GM23248 (cell line): ENCODE data around the gene CNTN4. TPM values are rescaled to one million over a fixed set of nuclear protein-coding genes. Genes with fewer than 3 reads are reported as not detected.

Experiments used
- DNase-seq: peaks from one replicate; pipeline ENCODE4 v3.0.0-alpha.2; 2015
- H2AFZ ChIP-seq: fragments of 200-600 bp; sonication (generic); 2 replicates; pipeline ENCODE4 v1.6.1; 2016; ENCODE audit warnings: antibody characterized with exemption
- H3F3A ChIP-seq: fragments of 200-600 bp; sonication (generic); 2 replicates; pipeline ENCODE4 v1.6.1; 2016; ENCODE audit warnings: mild to moderate bottlenecking, antibody characterized with exemption, mixed run types; ENCODE audit not compliant: insufficient read depth
- H3K27ac ChIP-seq: fragments of 200-600 bp; sonication (generic); 2 replicates; pipeline ENCODE4 v1.5.1; 2016; ENCODE audit warnings: mild to moderate bottlenecking
- H3K27me3 ChIP-seq: fragments of 200-600 bp; sonication (generic); replicated peaks from 2 replicates; pipeline ENCODE4 v1.6.1; 2016; ENCODE audit warnings: mild to moderate bottlenecking; ENCODE audit not compliant: insufficient read depth
- H3K36me3 ChIP-seq: fragments of 200-600 bp; sonication (generic); 2 replicates; pipeline ENCODE4 v1.6.1; 2016; ENCODE audit warnings: low read depth, mild to moderate bottlenecking
- H3K4me1 ChIP-seq: fragments of 200-600 bp; sonication (generic); 2 replicates; pipeline ENCODE4 v1.6.1; 2016; ENCODE audit warnings: mild to moderate bottlenecking; ENCODE audit not compliant: insufficient read depth
- H3K4me2 ChIP-seq: fragments of 200-600 bp; sonication (generic); one replicate; pipeline ENCODE4 v1.6.1; 2016; ENCODE audit warnings: mild to moderate bottlenecking; ENCODE audit not compliant: unreplicated experiment
- H3K4me3 ChIP-seq: fragments of 200-600 bp; sonication (generic); 2 replicates; pipeline ENCODE4 v1.5.1; 2016; ENCODE audit warnings: mild to moderate bottlenecking
- H3K79me2 ChIP-seq: fragments of 200-600 bp; sonication (generic); 2 replicates; pipeline ENCODE4 v1.6.1; 2016; ENCODE audit warnings: mild to moderate bottlenecking; ENCODE audit not compliant: insufficient read depth
- H3K9ac ChIP-seq: fragments of 200-600 bp; sonication (generic); 2 replicates; pipeline ENCODE4 v1.6.1; 2016; ENCODE audit warnings: mild to moderate bottlenecking
- H3K9me2 ChIP-seq: fragments of 200-600 bp; sonication (generic); 2 replicates; pipeline ENCODE4 v1.6.1; 2016; ENCODE audit warnings: mixed run types, mild to moderate bottlenecking, moderate library complexity; ENCODE audit not compliant: insufficient read depth
- H3K9me3 ChIP-seq: fragments of 200-600 bp; sonication (generic); one replicate; pipeline ENCODE4 v1.6.1; 2017; ENCODE audit warnings: low read depth
- H4K20me1 ChIP-seq: fragments of 200-600 bp; sonication (generic); 2 replicates; pipeline ENCODE4 v1.6.0; 2016; ENCODE audit not compliant: insufficient read depth
- EZH2 ChIP-seq: fragments of 200-600 bp; sonication (generic); IDR thresholded peaks from 2 replicates; pipeline ENCODE4 v1.6.1; 2018; ENCODE audit warnings: antibody characterized with exemption, mild to moderate bottlenecking; ENCODE audit not compliant: insufficient read depth, poor library complexity, severe bottlenecking
- EZH2phosphoT487 ChIP-seq: fragments of 200-600 bp; sonication (generic); IDR thresholded peaks from 2 replicates; pipeline ENCODE4 v1.6.1; 2018; ENCODE audit warnings: antibody characterized with exemption, moderate library complexity, mild to moderate bottlenecking, low read depth; ENCODE audit not compliant: insufficient read depth
- WGBS, 2 experiments: methylation state at CpG; one replicate each; pipeline ENCODE4 v1.1.6; 2015 to 2017; ENCODE audit warnings: low lambda C conversion rate in 2 of 2, low coverage in 1 of 2; ENCODE audit errors: missing lambda C conversion rate in 2 of 2; 5-methylcytosine and 5-hydroxymethylcytosine counted together
- in situ Hi-C: fragments of 300-500 bp; cut with MboI; formaldehyde crosslinking; loops from 2 replicates; pipeline ENCODE4 v1.15.0; 2020
- polyA plus RNA-seq: library from polyadenylated mRNA; unstranded; fragments of >200 nt; fragmentation: Nextera tagmentation; extraction: Ambion mirVana; gene quantifications from 2 replicates; pipeline ENCODE4 v1.2.1, GENCODE V29; 2016
- total RNA-seq: library from RNA; depleted of rRNA; stranded (reverse); fragments of >200 nt; shearing (Covaris generic); gene quantifications from 2 replicates; pipeline ENCODE4 v1.2.3, GENCODE V29; 2014

CNTN4 gene
- total and polyA plus RNA-seq, 2 experiments from 2014 or later: not detected

DNA sequence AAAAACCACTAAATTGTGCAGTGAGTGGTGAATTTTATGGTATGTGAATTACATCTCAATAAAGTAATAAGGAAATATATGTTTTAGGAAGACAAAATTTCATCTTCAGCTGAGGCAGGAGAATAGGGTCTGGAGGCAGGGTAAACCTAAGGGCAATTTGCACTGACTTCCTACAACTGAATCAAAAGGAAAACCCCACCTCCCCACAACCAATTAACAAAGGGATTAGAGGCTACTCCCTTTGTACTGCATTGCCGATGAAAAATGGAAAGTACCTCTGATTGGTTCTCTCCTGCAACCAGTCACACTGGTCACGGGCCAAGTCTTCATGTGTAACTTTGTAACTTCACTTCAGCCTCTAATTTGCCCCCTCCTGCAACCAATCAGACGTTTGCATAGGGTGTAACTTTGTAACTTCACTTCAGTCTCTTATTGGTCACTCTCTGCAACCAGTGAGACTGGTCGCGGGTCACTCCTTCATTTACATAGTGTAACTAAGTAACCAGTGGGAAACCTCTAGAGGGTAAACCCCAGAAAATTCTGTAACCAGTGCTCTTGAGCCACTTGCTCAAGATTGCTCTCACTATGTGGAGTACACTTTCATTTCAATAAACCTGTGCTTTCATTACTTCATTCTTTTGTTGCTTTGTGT is 244.5 kb downstream of the CNTN4 start:
- Histone ChIP-seq H3K36me3 (no peaks in the 10 kb centered on the region), H2AFZ (no peak overlapping the region), H3K27me3 (no peaks in the 10 kb centered on the region), H3K4me1 (no peaks in the 10 kb centered on the region), H3K4me2 (no peak overlapping the region), H3K4me3 (no peak overlapping the region), H3K27ac (no peak overlapping the region), H3K9me2 (no peaks in the 10 kb centered on the region), H3K9ac (no peak overlapping the region), H3F3A (no peaks in the 10 kb centered on the region), H4K20me1 (no peaks in the 10 kb centered on the region), H3K79me2 (no peaks in the 10 kb centered on the region), H3K9me3 (no peaks in the 10 kb centered on the region)
- in situ Hi-C loops: no loop called here
- WGBS, 2 experiments: 46 to 52% methylated on average over 5 of the region's 5 CpGs
- no peak for DNase-seq
- TF ChIP-seq EZH2phosphoT487: no peak
- TF ChIP-seq EZH2: no peak

DNA sequence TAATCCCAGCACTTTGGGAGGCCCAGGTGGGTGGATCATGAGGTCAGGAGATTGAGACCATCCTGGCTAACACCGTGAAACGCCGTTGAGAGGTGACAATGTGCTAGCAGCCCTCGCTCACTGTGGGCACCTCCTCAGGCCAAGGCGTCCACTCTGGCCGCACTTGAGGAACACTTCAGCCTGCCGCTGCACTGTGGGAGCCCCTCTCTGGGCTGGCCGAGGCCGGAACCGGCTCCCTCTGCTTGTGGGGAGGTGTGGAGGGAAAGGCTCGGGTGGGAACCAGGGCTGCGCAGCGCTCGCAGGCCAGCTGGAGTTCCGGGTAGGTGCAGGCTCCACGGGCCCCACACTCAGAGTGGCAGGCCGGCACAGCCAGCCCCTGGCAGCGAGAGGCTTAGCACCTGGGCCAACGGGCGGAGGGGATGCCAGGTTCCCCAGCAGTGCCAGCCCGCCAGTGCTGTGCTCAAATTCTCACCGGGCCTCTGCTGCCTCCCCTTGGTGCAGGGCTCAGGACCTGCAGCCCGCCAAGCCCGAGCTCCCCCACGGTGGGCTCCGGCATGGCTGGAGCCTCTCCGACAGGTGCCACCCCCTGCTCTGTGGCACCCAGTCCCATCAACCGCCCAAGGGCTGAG is 253.6 kb downstream of the CNTN4 start:
- Histone ChIP-seq H4K20me1 (no peaks in the 10 kb centered on the region), H3K27me3 (no peaks in the 10 kb centered on the region), H3K9me3 (no peaks in the 10 kb centered on the region), H3K4me3 (no peak overlapping the region), H3K79me2 (no peaks in the 10 kb centered on the region), H3K9me2 (no peaks in the 10 kb centered on the region), H3K4me2 (no peak overlapping the region), H3K4me1 (no peaks in the 10 kb centered on the region), H3K27ac (no peak overlapping the region), H3F3A (no peaks in the 10 kb centered on the region), H2AFZ (no peak overlapping the region), H3K36me3 (no peaks in the 10 kb centered on the region), H3K9ac (no peak overlapping the region)
- DNase-seq: no peak
- in situ Hi-C loops: no loop called here
- TF ChIP-seq EZH2phosphoT487: no peak
- no peak for TF ChIP-seq EZH2
- WGBS, 2 experiments: 64 to 66% methylated on average over 25 of the region's 28 CpGs

DNA sequence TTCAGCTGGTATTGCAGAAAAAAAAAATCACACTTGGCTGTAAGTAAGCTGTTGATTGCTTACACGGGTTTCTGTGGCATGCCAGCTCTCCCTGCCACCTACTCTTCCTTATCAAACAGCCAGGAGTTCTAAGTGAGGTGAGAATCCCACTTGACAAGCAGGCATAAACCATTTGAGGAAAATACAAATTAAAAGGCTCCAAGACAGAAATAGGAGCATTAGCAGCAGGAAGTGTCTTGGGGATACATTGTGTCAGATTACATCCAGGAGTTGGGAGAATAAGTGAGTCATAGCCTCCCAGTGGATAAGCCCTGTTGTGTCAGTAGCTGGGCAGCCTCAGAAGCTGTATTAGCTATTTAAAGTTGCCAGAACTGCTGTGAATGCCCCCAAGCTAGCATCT is 256.0 kb downstream of the CNTN4 start:
- no peaks in the 10 kb centered on the region for H3K4me1 ChIP-seq
- H3K9me3 ChIP-seq: no peaks in the 10 kb centered on the region
- H3K27ac ChIP-seq: no peak overlapping the region
- H3K27me3 ChIP-seq: no peaks in the 10 kb centered on the region
- no peak for DNase-seq
- H3F3A ChIP-seq: no peaks in the 10 kb centered on the region
- H4K20me1 ChIP-seq: no peaks in the 10 kb centered on the region
- TF ChIP-seq EZH2 (no peak), EZH2phosphoT487 (no peak)
- in situ Hi-C loops: no loop called here
- H3K36me3 ChIP-seq: no peaks in the 10 kb centered on the region
- H3K4me3 ChIP-seq: no peak overlapping the region
- H3K9me2 ChIP-seq: no peaks in the 10 kb centered on the region
- H3K9ac ChIP-seq: no peak overlapping the region
- H3K79me2 ChIP-seq: no peaks in the 10 kb centered on the region
- no peak overlapping the region for H2AFZ ChIP-seq
- no peak overlapping the region for H3K4me2 ChIP-seq
- 0% methylated on average over 1 of the region's 1 CpG for WGBS, 2 experiments

DNA sequence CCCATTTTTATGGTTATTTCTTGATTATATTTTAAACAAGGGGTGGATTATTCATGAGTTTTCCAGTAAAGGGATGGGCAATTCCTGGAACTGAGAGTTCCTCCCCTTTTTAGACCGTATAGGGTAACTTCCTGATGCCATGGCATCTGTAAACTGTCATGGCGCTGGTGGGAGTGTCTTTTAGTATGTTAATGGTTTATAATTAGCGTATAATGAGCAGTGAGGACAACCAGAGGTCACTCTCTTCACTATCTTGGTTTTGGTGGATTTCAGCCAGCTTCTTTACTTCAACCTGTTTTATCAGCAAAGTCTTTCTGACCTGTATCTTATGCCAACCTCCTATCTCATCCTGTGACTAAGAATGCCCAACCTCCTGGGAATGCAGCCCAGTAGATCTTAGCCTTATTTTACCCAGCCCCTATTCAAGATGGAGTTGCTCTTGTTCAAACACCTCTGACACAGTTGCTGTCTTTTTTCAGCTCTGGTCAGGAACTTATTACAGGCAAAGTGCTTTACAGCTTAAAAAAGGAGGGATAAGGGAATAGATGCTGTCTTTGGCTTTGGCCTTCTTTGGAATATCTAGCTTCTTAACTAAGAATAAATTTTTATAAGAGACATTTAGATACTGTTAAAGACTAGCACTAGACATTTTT is 257.8 kb downstream of the CNTN4 start:
- WGBS, 2 experiments: 40% methylated on average over 3 of the region's 3 CpGs
- no peaks in the 10 kb centered on the region for H3K9me2 ChIP-seq
- no peak for TF ChIP-seq EZH2phosphoT487
- no peak for TF ChIP-seq EZH2
- H3K4me3 ChIP-seq: no peak overlapping the region
- no peak for DNase-seq
- no peaks in the 10 kb centered on the region for H3K79me2 ChIP-seq
- H3K27me3 ChIP-seq: no peaks in the 10 kb centered on the region
- H3K4me1 ChIP-seq: no peaks in the 10 kb centered on the region
- H3K36me3 ChIP-seq: no peaks in the 10 kb centered on the region
- H3K4me2 ChIP-seq: no peak overlapping the region
- H2AFZ ChIP-seq: no peak overlapping the region
- H3F3A ChIP-seq: no peaks in the 10 kb centered on the region
- in situ Hi-C loops: no loop called here
- H3K9ac ChIP-seq: no peak overlapping the region
- no peak overlapping the region for H3K27ac ChIP-seq
- H4K20me1 ChIP-seq: no peaks in the 10 kb centered on the region
- no peaks in the 10 kb centered on the region for H3K9me3 ChIP-seq
